HepG2 (cell line): ENCODE measurements around the gene LRSAM1. TPM values are rescaled to one million over a fixed set of nuclear protein-coding genes. Genes with fewer than 3 reads are reported as not detected.

ENCODE experiments used
- ATAC-seq: fragments of 200-7000 bp; cut with Tn5 transposase; 3 replicates; pipeline ENCODE4 v1.9.1; 2020; ENCODE audit warnings: mild to moderate bottlenecking, moderate library complexity
- BruUV-seq: library from RNA; stranded (reverse); fragments of 400-500 nt; replicated peaks from 2 replicates; lab custom pipeline; 2021; lab: Mats Ljungman, UMichigan
- CTCF ChIA-PET: fragments of 300-600 bp; formaldehyde crosslinking; extraction: SDS; loops from one replicate; lab custom pipeline; 2021; ENCODE audit warnings: low total read pairs, inconsistent platforms, low intra/inter-chr PET ratio; lab: Yijun Ruan, JAX
- POLR2A ChIA-PET: fragments of 350-600 bp; sonication (Branson Sonifier 250); formaldehyde crosslinking; loops from one replicate; lab custom pipeline; 2020; ENCODE audit warnings: antibody characterized with exemption, inconsistent platforms; lab: Yijun Ruan, JAX
- DNase-seq: peaks from one replicate; pipeline ENCODE4 v3.0.0-alpha.2; 2015; ENCODE audit warnings: low spot score
- FAIRE-seq: peaks from 3 replicates; lab custom pipeline; 2011; peaks lifted over from hg19 to GRCh38; lab: Jason Lieb, UNC
- H2AFZ ChIP-seq: one replicate; pipeline ENCODE4 v1.6.1; 2011; ENCODE audit warnings: low read length, inconsistent platforms
- H3K27ac ChIP-seq: fragments of 300-600 bp; 3 replicates; pipeline ENCODE4 v1.8.0; 2011; ENCODE audit warnings: mixed run types, mild to moderate bottlenecking, mixed read lengths, low read length, inconsistent platforms; ENCODE audit not compliant: insufficient read depth; ENCODE audit errors: extremely low read length
- H3K27me3 ChIP-seq, 2 experiments: fragments of 200-600 bp in 1 of 2; 2 replicates in 1 of 2; 3 replicates in 1 of 2; pipeline versions ENCODE4 v1.6.0 to v1.8.0; 2011; ENCODE audit warnings: low read length in 2 of 2, mild to moderate bottlenecking in 2 of 2, moderate library complexity in 2 of 2, inconsistent platforms in 1 of 2; ENCODE audit not compliant: insufficient read depth in 2 of 2, control insufficient read depth in 1 of 2
- H3K36me3 ChIP-seq, 2 experiments: fragments of 200-600 bp in 1 of 2; replicated peaks in 1 of 2; 2 replicates in 1 of 2; 3 replicates in 1 of 2; pipeline versions ENCODE4 v1.5.1 to v1.8.0; 2011; ENCODE audit warnings: low read length in 2 of 2, inconsistent platforms in 1 of 2; ENCODE audit not compliant: insufficient read depth in 2 of 2, control insufficient read depth in 1 of 2
- H3K4me1 ChIP-seq: 2 replicates; pipeline ENCODE4 v1.5.1; 2012; ENCODE audit warnings: low read length, inconsistent platforms; ENCODE audit not compliant: insufficient read depth
- H3K4me2 ChIP-seq: 2 replicates; pipeline ENCODE4 v1.6.0; 2011; ENCODE audit warnings: low read depth, low read length, inconsistent platforms
- H3K4me3 ChIP-seq, 3 experiments: fragments of 200-600 bp in 1 of 3; sonication (generic), shearing (Covaris generic) in 1 of 3; replicated peaks in 1 of 3; 2 replicates each; pipeline ENCODE4 v1.5.1; 2011 to 2016; ENCODE audit warnings: low read length in 3 of 3, inconsistent platforms in 2 of 3, low read depth in 2 of 3, mild to moderate bottlenecking in 2 of 3, control low read depth in 1 of 3, mixed read lengths in 1 of 3; ENCODE audit not compliant: insufficient read depth in 1 of 3
- H3K79me2 ChIP-seq: one replicate; pipeline ENCODE4 v1.6.1; 2011; ENCODE audit warnings: low read length, inconsistent platforms; ENCODE audit not compliant: insufficient read depth
- H3K9ac ChIP-seq: 2 replicates; pipeline ENCODE4 v1.6.0; 2011; ENCODE audit warnings: mild to moderate bottlenecking, low read depth, low read length, inconsistent platforms; ENCODE audit not compliant: insufficient read depth
- H3K9me3 ChIP-seq: 2 replicates; pipeline ENCODE4 v1.5.1; 2012; ENCODE audit warnings: mild to moderate bottlenecking, low read length
- H4K20me1 ChIP-seq: 2 replicates; pipeline ENCODE4 v1.6.0; 2011; ENCODE audit warnings: inconsistent platforms, mild to moderate bottlenecking, low read length, moderate library complexity; ENCODE audit not compliant: insufficient read depth
- ARNTL ChIP-seq: sonication (generic); formaldehyde crosslinking; IDR thresholded peaks from 2 replicates; pipeline ENCODE4 v1.4.0; 2020; ENCODE audit warnings: mild to moderate bottlenecking, missing genetic modification reagents
- CCDC6 ChIP-seq: sonication (generic); formaldehyde crosslinking; IDR thresholded peaks from 2 replicates; pipeline ENCODE4 v1.8.1; 2022; ENCODE audit warnings: mild to moderate bottlenecking, missing genetic modification reagents, moderate library complexity
- DPF2 ChIP-seq: sonication (generic); formaldehyde crosslinking; IDR thresholded peaks from 2 replicates; pipeline ENCODE4 v1.4.0; 2020; ENCODE audit warnings: mild to moderate bottlenecking, low read depth, missing genetic modification reagents, borderline replicate concordance
- ETV5 ChIP-seq: IDR thresholded peaks from 2 replicates; pipeline ENCODE4 v1.6.1; 2018; ENCODE audit warnings: missing biosample characterization, missing genetic modification reagents, inconsistent platforms, borderline replicate concordance
- HNF1A ChIP-seq, 2 experiments: sonication (generic) in 1 of 2; formaldehyde crosslinking in 1 of 2; IDR thresholded peaks; 2 replicates each; pipeline versions ENCODE4 v1.4.0 to v1.6.1; 2016 to 2020; ENCODE audit warnings: borderline replicate concordance in 1 of 2, low read depth in 1 of 2, mild to moderate bottlenecking in 1 of 2, missing genetic modification reagents in 1 of 2
- IKZF5 ChIP-seq: IDR thresholded peaks from 2 replicates; pipeline ENCODE4 v1.6.1; 2018; ENCODE audit warnings: missing genetic modification reagents, mild to moderate bottlenecking, missing compliant biosample characterization
- KDM3A ChIP-seq: IDR thresholded peaks from 2 replicates; pipeline ENCODE4 v1.6.1; 2018; ENCODE audit warnings: low read depth, missing compliant biosample characterization
- MAFK ChIP-seq, 2 experiments: IDR thresholded peaks in 1 of 2; conservative IDR thresholded peaks in 1 of 2; 2 replicates each; pipeline ENCODE4 v1.6.1; 2011; ENCODE audit warnings: improper control_type of control experiment in 2 of 2, low read length in 2 of 2
- MED8 ChIP-seq: sonication (generic); formaldehyde crosslinking; IDR thresholded peaks from 2 replicates; pipeline ENCODE4 v1.8.1; 2023; ENCODE audit warnings: mild to moderate bottlenecking, missing genetic modification reagents; ENCODE audit not compliant: insufficient replicate concordance
- NFIC ChIP-seq: IDR thresholded peaks from 2 replicates; pipeline ENCODE4 v1.6.1; 2012; ENCODE audit warnings: mild to moderate bottlenecking, low read length, inconsistent platforms
- SIX1 ChIP-seq: sonication (generic); formaldehyde crosslinking; IDR thresholded peaks from 2 replicates; pipeline ENCODE4 v1.4.0; 2020; ENCODE audit warnings: missing genetic modification reagents, borderline replicate concordance
- SP140L ChIP-seq: sonication (generic); formaldehyde crosslinking; IDR thresholded peaks from 2 replicates; pipeline ENCODE4 v1.4.0; 2020; ENCODE audit warnings: missing genetic modification reagents, borderline replicate concordance
- SP5 ChIP-seq: IDR thresholded peaks from 2 replicates; pipeline ENCODE4 v1.6.1; 2016; ENCODE audit warnings: low read depth, borderline replicate concordance
- ZFP41 ChIP-seq: sonication (generic); formaldehyde crosslinking; IDR thresholded peaks from 2 replicates; pipeline ENCODE4 v1.4.0; 2020; ENCODE audit warnings: mild to moderate bottlenecking, missing genetic modification reagents, borderline replicate concordance
- ZNF253 ChIP-seq: sonication (generic); formaldehyde crosslinking; IDR thresholded peaks from 2 replicates; pipeline ENCODE4 v1.8.0; 2022; ENCODE audit warnings: mild to moderate bottlenecking, missing genetic modification reagents, borderline replicate concordance
- ZNF572 ChIP-seq: sonication (generic); formaldehyde crosslinking; IDR thresholded peaks from 2 replicates; pipeline ENCODE4 v1.5.1; 2020; ENCODE audit warnings: mild to moderate bottlenecking, missing genetic modification reagents
- ZNF839 ChIP-seq: sonication (generic); formaldehyde crosslinking; IDR thresholded peaks from 2 replicates; pipeline ENCODE4 v1.4.0; 2020; ENCODE audit warnings: missing genetic modification reagents, mild to moderate bottlenecking, borderline replicate concordance
- WGBS: methylation state at CpG from one replicate; pipeline ENCODE4 v1.1.6; 2017; ENCODE audit warnings: low lambda C conversion rate; 5-methylcytosine and 5-hydroxymethylcytosine counted together
- in situ Hi-C: cut with HindIII; loops from 2 replicates; pipeline ENCODE4 v1.10.0; 2017; ENCODE audit warnings: low pct_unique_long_range_greater_than_20kb; ENCODE audit not compliant: extremely low pct_ligation_motif_present
- intact Hi-C: fragments of 100-400 bp; cut with micrococcal nuclease; formaldehyde crosslinking; loops from one replicate; pipeline ENCODE4 v1.10.0; 2022; ENCODE audit not compliant: unreplicated experiment
- polyA plus RNA-seq, 8 experiments: library from polyadenylated mRNA; depleted of rRNA in 3 of 8; stranded (reverse) in 7 of 8; unstranded in 1 of 8; fragments of >200 nt; fragmentation: Illumina TruSeq in 4 of 8; extraction: Trizol in 4 of 8; gene quantifications; 2 replicates each; pipeline versions ENCODE4 v1.2.1 to v1.2.3, GENCODE V29; 2011 to 2016; ENCODE audit warnings: low read depth in 4 of 8, missing spikeins in 1 of 8, mixed read lengths in 1 of 8; ENCODE audit not compliant: insufficient read depth in 1 of 8
- total RNA-seq, 5 experiments: library from RNA; depleted of rRNA; stranded (reverse); fragments of >200 nt; fragmentation: Illumina TruSeq; extraction: Trizol; gene quantifications; 2 replicates each; pipeline ENCODE4 v1.2.3, GENCODE V29; 2016; ENCODE audit warnings: low read depth in 1 of 5
- TF ChIP-seq, protein P1 (sequence below): sonication (generic); formaldehyde crosslinking; IDR thresholded peaks from 2 replicates; pipeline ENCODE4 v1.8.1; 2023; ENCODE audit warnings: mild to moderate bottlenecking, moderate library complexity, missing genetic modification reagents

Gene LRSAM1
- total and polyA plus RNA-seq, 2 of the 13 experiments (the other 11 are each of a cell fraction or from before 2014, with no cell fraction given), result 8.7 to 10.2 TPM

DNA sequence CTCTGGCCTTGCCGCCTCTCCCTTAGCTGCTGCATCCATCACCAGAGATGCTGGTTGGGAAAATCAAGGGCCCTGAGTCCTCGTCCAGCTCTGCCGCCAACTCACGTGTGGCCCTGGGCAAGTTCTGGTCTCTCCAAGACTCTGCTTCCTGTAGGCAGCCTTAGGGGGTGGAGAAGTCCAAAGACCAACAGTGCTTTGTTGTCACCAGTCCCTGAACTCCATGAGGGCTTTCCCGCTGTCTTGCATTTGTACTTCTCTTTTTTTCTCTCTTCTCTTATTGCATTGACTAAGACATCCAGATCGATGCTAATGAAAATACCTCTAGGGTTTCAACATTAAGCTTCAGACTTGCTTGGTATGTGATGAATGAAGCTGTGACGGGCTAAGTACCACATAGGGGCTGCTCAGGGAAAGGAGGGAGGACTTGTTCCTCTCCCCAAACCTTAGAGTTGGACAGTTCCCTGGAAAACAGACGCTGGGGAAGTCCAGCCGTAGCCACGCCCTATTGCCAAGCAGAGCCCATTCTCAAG is 97.1 kb downstream of the LRSAM1 start:
- Histone ChIP-seq H3K9me3 (no peaks in the 10 kb centered on the region), H2AFZ (no peak overlapping the region), H3K27ac (peak overlapping the region; percentile 63), H4K20me1 (0 out of 2 replicates have a peak, but pooled peaks cover 4% of the 10 kb centered on the region), H3K27me3 (no peaks in the 10 kb centered on the region), H3K4me3 (no peak overlapping the region), H3K4me2 (peak overlapping the region; percentile 51), H3K79me2 (peaks cover 37% of the 10 kb centered on the region), H3K9ac (no peak overlapping the region), H3K36me3 (peaks cover 0 to 2% of the 10 kb centered on the region in 2 experiments; a peak in 3 of 5 replicates), H3K4me1 (peaks cover 69% of the 10 kb centered on the region)
- DNase-seq, result peak; percentile 77
- WGBS, result 16% methylated on average over 7 of the region's 10 CpGs
- intact Hi-C loops, result no loop called here
- FAIRE-seq, result peak; percentile 48
- peak; percentile 6; the same call in 2 of the 3 replicates for ATAC-seq
- ChIA-PET POLR2A (interaction anchor here (0.6 to 1.4 kb wide), 3 partner anchors 11 to 30 kb away, joined by 3 to 4 read pairs (median 4); no protein-coding TSS in a partner anchor), CTCF (no interaction called here)
- BruUV-seq, result no TSS peak
- in situ Hi-C loops, result no loop called here
- TF ChIP-seq, protein P1, sequence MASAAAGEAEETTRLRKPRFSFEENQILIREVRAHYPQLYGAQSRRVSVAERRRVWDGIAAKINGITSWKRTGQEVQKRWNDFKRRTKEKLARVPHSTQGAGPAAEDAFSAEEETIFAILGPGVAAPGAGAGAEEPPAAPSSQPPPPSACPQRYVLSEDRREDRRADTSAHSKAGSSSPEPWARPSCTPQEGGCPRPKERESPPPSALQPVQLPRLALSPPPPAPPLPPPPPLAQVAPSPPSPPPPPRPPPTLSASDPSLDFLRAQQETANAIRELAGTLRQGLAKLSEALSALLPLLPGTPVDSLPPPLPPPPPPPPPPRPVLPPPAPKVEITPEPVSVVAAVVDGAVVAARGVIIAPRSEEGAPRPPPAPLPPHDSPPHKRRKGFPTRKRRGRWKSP, result no peak
- peak; percentile 74; the same call in 1 of the 2 replicates for TF ChIP-seq ETV5 (CRISPR knock-in tag)
- no peak for TF ChIP-seq CCDC6 (CRISPR knock-in tag)
- TF ChIP-seq ARNTL (CRISPR knock-in tag), result 0 out of 2 replicates have a peak, but pooled peaks have one; percentile 69
- no peak for TF ChIP-seq ZNF839 (CRISPR knock-in tag)
- TF ChIP-seq NFIC, result no peak
- peak; percentile 99 for TF ChIP-seq SP5
- no peak for TF ChIP-seq ZNF572 (CRISPR knock-in tag)
- TF ChIP-seq SIX1 (CRISPR knock-in tag), result no peak
- no peak for TF ChIP-seq ZNF253
- no peak for TF ChIP-seq MED8 (CRISPR knock-in tag)
- TF ChIP-seq SP140L (CRISPR knock-in tag), result no peak
- TF ChIP-seq MAFK (conservative IDR thresholded peaks at IDR 0.05 in 1 of 2, IDR thresholded peaks at IDR 0.05 in 1 of 2; ENCODE audit: low read length in 2 of 2), result no peak
- no peak for TF ChIP-seq DPF2 (CRISPR knock-in tag)
- TF ChIP-seq ZFP41, result no peak
- no peak for TF ChIP-seq KDM3A
- no peak for TF ChIP-seq HNF1A (IDR thresholded peaks at IDR 0.05; ENCODE audit: low read depth)
- no peak for TF ChIP-seq HNF1A (CRISPR knock-in tag; IDR thresholded peaks at IDR 0.05; ENCODE audit: borderline replicate concordance)
- no peak for TF ChIP-seq IKZF5 (CRISPR knock-in tag)
